ENCODE results near the gene ST6GALNAC4.
A peak's percentile ranks its signal among the peaks of the same experiment; 100 is the strongest.

ST6GALNAC4 gene

DNA sequence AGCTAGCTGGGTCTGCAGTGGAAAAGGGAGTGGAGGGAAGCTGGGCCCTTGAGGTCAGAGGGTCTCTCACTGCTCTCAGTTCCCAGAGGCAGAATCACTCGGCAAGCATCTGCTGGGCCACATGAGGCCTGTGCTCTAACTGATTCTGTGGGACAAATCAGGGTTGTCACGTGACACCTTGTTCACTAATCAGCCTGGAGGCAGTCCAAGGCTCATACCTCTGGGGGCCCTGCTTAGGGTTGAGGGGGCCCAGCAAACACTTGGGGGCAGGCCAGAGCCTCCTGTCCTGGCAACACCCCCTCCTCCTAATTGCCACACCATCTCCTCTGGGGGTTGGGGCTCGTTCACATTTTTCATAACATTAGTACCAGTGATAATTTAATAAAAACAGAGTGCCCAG, 29.9 kb upstream of the ST6GALNAC4 start:
- DNase-seq = no peak

DNA sequence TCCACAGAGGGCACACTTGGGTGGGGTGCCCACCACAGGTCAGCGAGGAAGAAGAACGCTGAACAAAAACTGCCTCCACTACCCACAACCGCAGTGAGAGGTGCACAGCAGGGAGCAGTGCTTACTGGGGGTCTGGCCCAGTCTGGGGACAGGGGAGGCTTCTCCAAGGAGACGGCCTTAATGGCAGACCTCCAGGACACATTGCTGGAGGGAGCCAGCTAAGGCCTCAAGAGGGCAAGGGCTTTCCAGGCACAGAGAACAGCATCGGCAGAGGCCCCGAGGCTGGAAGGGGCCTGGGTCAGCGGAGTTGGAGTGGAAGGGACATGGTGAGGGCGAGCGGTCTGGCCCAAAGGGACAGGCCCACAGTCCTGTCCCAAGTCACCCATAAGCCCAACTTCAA, 29.1 kb upstream of the ST6GALNAC4 start:
- DNase-seq = no peak

DNA sequence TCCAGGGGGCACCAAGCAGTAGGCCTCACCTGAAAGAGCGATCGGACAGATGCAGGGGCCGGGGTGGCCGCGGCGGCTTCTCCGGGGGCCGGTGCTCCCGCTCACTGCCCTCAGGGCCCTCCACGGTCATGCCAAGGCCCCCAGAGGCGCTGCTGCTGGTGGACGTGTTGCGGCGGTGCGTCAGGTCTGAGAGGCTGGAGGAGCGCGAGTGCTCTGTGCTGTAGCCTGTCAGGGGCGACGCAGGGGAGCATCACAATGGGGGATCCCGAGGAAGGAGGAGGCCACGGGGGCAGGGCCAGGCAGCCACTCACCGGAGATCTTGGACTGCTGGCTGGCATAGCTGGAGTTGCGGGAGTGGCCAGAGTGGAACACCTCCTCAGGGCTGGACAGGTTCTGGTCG, 28.5 kb upstream of the ST6GALNAC4 start:
- no peak for DNase-seq

DNA sequence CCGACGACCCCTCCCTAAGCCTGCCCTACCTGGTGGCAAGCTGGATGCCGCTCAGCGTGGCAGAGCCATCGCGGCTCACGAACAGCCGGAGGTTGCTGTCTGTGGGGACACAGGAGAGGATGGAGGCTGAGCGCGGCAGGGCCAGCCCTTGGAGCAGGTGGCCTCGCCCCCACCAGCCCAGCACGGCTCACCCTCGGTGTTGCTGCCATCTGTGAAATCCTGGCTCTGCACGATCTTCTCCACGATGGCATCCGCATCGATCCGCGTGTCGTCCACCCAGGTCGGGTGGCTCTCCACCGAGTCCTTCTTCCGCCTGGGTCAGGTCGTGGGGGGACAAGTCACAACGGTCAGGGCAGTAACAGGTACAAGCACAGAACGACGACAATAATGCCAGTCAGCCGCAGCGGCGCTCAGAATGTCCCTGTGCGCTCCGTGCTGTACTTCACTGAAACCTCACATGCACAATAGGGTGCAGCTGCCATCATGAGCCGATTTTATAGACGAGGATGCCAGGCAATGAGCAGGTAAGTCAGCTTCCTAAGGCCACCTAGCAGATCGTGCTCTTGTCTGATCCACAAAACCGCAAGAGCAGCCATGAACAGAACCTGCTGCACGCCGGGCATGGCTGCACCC, 27.9 kb upstream of the ST6GALNAC4 start:
- no peak for DNase-seq

DNA sequence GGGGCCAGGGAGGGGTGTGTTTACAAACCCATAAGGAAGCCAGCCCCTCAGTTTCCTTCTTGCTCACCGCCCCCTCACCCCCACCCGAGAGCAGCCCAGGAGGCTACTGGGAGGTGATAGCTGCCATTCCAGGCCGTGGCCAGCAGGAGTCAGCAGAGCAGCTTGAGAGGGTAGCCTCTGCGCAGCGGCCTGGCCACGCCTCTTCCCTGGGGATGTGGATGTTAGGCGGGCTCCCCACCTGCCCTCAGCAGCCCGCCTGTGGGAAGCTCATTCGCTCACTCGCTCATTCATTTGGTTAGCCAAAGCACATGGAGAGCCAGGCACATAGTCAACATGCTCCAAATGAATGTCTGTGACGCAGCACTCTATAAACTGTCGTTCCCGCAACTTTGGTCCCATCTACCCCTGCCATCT, 26.9 kb upstream of the ST6GALNAC4 start:
- DNase-seq = peak; percentile 83

- DNase-seq = no peak
Observed at GRCh38 chr9:127943011-127943662, 26.3 kb upstream of the ST6GALNAC4 start.

DNA sequence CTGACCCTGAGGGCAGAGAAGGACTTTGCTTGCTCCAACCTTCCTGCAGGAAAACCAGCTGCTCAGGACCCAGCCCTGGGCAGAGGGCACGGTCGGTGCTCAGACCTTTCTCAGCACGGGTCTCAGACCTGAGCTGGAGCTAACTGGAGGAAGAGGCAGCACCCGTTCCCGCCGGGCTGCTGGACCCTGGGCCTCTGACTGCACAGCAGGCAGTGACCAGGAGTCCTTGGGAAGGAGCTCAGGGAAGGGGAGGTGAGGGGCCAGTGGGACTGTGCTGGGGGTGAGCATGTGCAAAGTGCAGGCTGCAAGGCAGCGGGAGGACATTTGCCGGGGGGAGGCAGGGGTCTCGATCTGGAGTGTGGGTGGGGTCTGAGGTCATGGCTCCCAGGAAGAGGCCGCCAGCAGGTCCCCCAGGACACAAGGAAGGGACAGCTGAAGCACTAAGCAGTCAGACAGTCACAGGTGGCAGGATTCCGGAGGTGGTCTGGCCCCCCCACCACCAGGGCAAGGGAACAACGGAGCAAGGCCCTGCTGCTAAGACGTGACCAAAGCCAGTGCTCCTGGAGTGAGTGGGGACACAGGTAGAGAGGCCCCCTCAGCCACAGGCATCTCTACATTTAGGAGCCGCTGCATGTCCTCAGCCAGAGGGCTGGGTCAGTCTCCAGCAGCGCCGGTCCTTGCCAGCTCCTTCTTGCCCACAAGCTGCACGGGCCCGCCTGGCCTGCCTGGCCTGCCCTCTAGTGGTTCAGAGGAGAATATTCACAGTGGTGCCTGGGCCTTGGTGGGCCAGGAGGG, 25.6 kb upstream of the ST6GALNAC4 start:
- peak; percentile 72 for DNase-seq

DNA sequence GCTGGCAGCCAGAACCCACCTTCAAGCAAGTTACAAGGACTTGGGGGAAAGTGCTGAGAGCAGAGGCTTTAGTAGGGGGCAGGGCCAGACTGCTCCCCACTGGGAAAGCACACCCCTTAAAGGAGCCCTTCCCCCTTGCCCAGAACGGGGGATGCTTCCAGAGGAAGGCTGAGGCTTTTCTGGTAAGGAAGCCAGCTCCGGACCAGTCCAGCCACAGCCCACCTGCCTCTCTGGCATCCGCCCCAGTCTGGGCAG, 25.0 kb upstream of the ST6GALNAC4 start:
- no peak for DNase-seq

DNA sequence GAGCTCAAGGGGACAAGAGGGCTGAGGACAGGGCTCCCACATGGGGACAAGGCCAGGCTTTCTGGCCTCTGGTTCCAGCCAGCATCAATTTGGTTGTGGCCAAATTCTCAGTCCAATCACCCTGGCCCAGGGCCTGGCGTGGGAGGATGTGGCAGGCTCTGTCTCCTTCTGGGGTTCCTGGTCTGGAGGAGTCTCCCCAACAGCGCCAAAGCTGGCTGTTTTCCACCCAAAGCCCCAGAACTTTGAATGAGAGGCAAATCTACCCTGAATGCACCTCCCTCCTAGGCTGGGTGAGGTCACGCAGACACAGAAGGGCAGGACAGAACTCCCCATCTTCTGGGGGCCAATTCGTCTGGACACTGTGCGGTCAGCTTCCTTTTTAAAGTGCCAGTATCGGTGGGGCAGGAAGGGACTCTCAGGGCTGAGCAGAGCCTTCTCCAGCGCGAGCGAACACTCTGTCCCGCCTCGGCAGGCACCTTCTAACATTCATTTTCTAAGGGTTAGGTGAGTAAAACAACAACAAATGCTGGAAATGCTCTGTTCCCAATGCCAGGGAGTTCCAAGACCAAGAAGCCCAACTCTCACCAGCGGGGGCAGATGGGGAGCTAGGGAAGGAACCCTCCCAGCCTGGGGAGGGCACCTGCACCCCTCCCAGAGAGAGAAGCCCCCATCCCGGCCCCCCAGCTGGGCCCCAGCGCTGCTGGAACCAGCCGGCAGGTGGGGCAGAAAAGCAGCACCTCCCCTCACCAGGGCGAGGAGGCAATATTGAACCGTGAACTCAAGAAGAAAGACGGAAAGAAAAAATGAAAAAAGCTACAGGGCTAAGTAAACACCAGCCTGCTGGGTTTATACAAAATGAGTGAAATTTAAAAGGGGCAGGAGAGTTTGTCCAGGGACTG, 24.5 kb upstream of the ST6GALNAC4 start:
- DNase-seq = no peak

- peak; percentile 20 for DNase-seq
Observed at GRCh38 chr9:127940593-127940992, 23.8 kb upstream of the ST6GALNAC4 start.

- no peak for DNase-seq
Observed at GRCh38 chr9:127938298-127938690, 21.5 kb upstream of the ST6GALNAC4 start.

GRCh38 chr9:127937388-127938297, 20.8 kb upstream of the ST6GALNAC4 start, which contains the start of gene DPM2:
TSS of gene DPM2 (minus strand) at chr9:127937854. CDS start at chr9:127937820, 34 bp downstream.
- DNase-seq = peak; percentile 92

- DNase-seq = peak; percentile 50
Observed at GRCh38 chr9:127937056-127937387, 20.2 kb upstream of the ST6GALNAC4 start.

GRCh38 chr9:127936347-127936852, 19.6 kb upstream of the ST6GALNAC4 start:
- no peak for DNase-seq

DNA sequence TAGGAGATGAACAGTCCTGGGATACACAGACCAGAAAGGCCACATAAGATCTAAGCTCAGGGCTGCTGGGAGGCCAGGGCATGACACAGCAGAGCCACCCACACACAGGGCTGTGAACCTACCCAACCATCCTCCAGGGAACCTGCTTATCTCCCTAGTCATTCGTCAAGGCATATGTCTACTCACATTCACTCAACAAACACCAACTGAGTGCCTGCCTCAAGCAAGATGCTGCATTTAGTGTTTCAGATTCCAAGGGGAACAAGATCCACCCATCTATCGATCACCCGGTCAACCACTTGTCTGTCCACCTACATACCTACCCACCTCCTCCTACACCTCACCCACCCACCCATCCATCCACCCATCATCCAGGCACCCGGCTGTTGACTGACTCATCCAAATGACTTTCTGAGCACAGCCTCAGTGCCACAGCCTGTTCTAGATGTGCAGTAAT, 19.0 kb upstream of the ST6GALNAC4 start:
- peak; percentile 31 for DNase-seq

- no peak for DNase-seq
Observed at GRCh38 chr9:127934986-127935385, 18.1 kb upstream of the ST6GALNAC4 start.

GRCh38 chr9:127934248-127934647, 17.4 kb upstream of the ST6GALNAC4 start:
- DNase-seq = no peak

DNA sequence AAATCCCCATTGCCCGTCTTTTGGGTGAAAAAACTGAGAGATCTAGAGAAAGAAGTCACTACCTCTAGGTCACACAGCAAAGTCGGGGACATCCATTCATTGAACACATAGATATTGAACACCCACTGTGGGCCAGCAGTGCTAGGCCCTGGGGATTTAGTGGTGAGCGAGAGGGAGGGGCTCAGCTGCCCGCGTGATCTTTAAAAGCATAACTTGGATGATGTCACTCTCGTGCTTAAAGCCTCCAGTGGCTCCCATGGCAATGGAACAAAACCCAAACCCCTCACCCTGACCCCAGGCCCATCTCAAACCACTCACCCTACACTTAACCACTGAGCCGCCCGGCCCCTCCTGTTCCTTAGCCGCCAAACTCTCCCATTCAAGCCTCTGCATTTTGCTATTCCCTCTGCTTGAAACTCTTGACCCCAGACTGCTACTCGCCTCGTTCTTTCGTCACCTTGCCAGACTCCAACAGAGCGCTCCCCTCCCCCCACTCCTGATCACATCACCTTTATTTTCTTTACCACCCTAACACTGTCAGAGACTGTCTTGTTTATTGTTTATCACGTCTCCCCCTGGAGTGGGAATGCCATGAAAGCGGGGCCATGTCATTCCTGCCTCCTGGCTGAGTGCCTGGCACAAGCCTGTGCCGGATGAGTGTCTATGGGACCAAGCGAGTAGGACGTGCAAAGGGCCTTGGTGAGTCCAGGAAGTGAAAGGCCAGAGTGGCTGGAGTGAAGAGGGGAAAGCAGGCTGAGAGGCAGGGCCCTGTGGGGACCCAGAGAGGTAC, 14.4 kb upstream of the ST6GALNAC4 start:
- peak; percentile 30 for DNase-seq

DNA sequence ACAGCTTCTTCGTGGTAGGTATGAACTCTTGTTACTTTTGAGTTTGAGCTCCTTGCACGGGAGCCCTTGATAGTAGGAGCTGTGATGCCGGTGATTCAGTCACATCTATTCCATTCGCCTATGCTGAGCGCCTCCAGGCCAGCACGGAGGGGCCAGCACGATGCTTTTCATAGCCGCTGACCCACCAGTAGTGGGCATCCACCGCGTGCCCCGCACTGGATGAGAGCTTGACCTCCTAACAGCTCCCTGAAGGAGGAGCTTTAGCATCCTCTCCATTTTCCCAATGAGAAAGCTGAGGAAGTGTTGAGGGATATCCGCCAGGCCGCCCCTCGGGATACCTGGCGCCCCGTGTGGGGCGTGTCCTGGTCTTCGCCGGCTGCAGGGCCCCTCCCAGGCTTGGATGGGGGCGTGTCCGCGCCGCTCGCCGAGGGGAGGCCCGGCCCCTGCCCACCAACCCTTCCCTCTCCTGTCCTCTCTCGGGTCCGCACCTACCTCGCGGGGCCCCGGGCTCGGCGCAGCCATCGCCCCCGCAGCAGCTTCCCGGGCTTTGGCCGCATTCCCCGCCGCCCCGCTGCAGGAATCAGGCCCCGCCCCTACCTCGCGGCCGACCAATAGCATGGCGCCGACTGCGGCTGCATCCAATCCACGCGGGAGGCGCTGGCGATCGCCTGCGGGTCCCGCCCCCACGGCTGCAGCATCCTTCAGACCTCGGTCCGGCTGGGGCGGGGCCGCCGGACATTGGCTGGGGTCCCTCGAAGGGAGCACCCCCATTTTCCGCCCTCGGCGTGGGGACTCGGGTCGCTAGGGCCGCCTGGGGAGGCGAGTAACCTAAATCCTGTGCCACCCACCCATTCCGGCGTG, 13.6 kb upstream of the ST6GALNAC4 start, which contains the start of gene PIP5KL1:
Gene PIP5KL1 (minus strand): TSS at position 547 of the 861 bp plus-strand sequence. CDS start 25 bp downstream, at position 522.
- peak; percentile 69 for DNase-seq

GRCh38 chr9:127929625-127929979, 12.8 kb upstream of the ST6GALNAC4 start:
- no peak for DNase-seq

Measured in OCI-M1 (cell line).